Measurements from ENCODE around the gene KSR1. TPM values are rescaled to one million over a fixed set of nuclear protein-coding genes. Genes with fewer than 3 reads are reported as not detected.

Gene KSR1
- total and polyA plus RNA-seq, 2 of the 4 experiments (the other 2 are of a cell fraction), result 12.5 to 21.9 TPM

GRCh38 chr17:27443491-27443890 lies 12.8 kb upstream of the KSR1 start:
- Histone ChIP-seq H3K4me3 (ENCODE audit: insufficient read depth, low read depth, low read length) (no peak overlapping the region), H3K4me2 (ENCODE audit: low read depth, low read length) (no peak overlapping the region), H4K5ac (ENCODE audit: low read depth, low read length) (peak overlapping the region; percentile 31; the same call in 1 of the 2 replicates), H3K9ac (ENCODE audit: low read depth, low read length) (no peak overlapping the region), H4K8ac (ENCODE audit: low read depth in 2 of 2, low read length in 2 of 2) (no peak overlapping the region), H3K36me3 (ENCODE audit: control insufficient read depth, insufficient read depth, low read length) (no peaks in the 10 kb centered on the region), H3K14ac (replicated peaks; ENCODE audit: low read depth, low read length) (no peak overlapping the region), H3K9me1 (ENCODE audit: insufficient read depth, low read length) (peaks cover 16% of the 10 kb centered on the region), H3K27me3 (ENCODE audit: control insufficient read depth, insufficient read depth, low read length) (no peaks in the 10 kb centered on the region), H2BK15ac (ENCODE audit: low read depth, low read length) (peak overlapping the region; percentile 47; the same call in 1 of the 3 replicates), H2AK5ac (ENCODE audit: low read depth, low read length) (peak overlapping the region; percentile 94), H3K79me1 (ENCODE audit: low read depth in 1 of 2, low read length in 2 of 2) (no peaks in the 10 kb centered on the region), H2BK20ac (ENCODE audit: low read depth, low read length) (peak overlapping the region; percentile 67), H4K91ac (ENCODE audit: insufficient read depth, low read depth, low read length) (peak overlapping the region; percentile 41), H3K27ac (ENCODE audit: insufficient read depth, low read length) (no peak overlapping the region), H4K20me1 (ENCODE audit: insufficient read depth, low read length) (peaks cover 4% of the 10 kb centered on the region; the same call in 1 of the 2 replicates), H3K4ac (ENCODE audit: low read depth, low read length) (peak overlapping the region; percentile 67), H2AK9ac (replicated peaks; ENCODE audit: low read depth, low read length, poor library complexity) (no peak overlapping the region), H2BK5ac (ENCODE audit: low read depth, low read length, poor library complexity, severe bottlenecking) (no peak overlapping the region), H3K23ac (ENCODE audit: low read depth, low read length) (no peak overlapping the region), H2AFZ (replicated peaks; ENCODE audit: low read length, poor library complexity) (no peak overlapping the region), H3K18ac (ENCODE audit: low read depth, low read length) (peak overlapping the region; percentile 43; the same call in 1 of the 2 replicates), H3K4me1 (ENCODE audit: control insufficient read depth, insufficient read depth, low read length) (peaks cover 17% of the 10 kb centered on the region), H3K56ac (ENCODE audit: extremely low read depth, insufficient read depth, low read length) (no peak overlapping the region), H2BK120ac (ENCODE audit: low read depth, low read length) (peak overlapping the region; percentile 34; the same call in 1 of the 2 replicates), H3K9me3 (ENCODE audit: control insufficient read depth, insufficient read depth, low read length) (no peaks in the 10 kb centered on the region)
- no TSS peak for BruUV-seq (replicated peaks)
- intact Hi-C loops (cut with micrococcal nuclease), result no loop called here
- dilution Hi-C loops (cut with HindIII; ENCODE audit: low sequenced_read_pairs, unreplicated experiment), result no loop called here
- DNase-seq (no peak), ATAC-seq (ENCODE audit: low read depth) (no peak)
- ChIA-PET POLR2A (ENCODE audit: unreplicated experiment) (no interaction called here), CTCF (interaction anchor here (0.7 kb wide), 1 partner anchor 20 kb away, joined by 3 read pairs; no protein-coding TSS in a partner anchor)
- no peak for TF ChIP-seq CHD1 (IDR thresholded peaks at IDR 0.05; ENCODE audit: low read depth, low read length)
- no peak for TF ChIP-seq BHLHE40 (IDR thresholded peaks at IDR 0.05; ENCODE audit: low read depth, low read length)
- TF ChIP-seq MAFK (IDR thresholded peaks at IDR 0.05; ENCODE audit: low read depth, low read length), result no peak
- TF ChIP-seq RCOR1 (IDR thresholded peaks at IDR 0.05; ENCODE audit: insufficient replicate concordance, low read length), result no peak
- no peak for TF ChIP-seq CEBPB (IDR thresholded peaks at IDR 0.05; ENCODE audit: low read depth, low read length)
- TF ChIP-seq RAD21 (IDR thresholded peaks at IDR 0.05; ENCODE audit: low read length), result no peak
- TF ChIP-seq NFE2L2 (IDR thresholded peaks at IDR 0.05; ENCODE audit: low read depth, low read length), result no peak
- TF ChIP-seq, protein P1, sequence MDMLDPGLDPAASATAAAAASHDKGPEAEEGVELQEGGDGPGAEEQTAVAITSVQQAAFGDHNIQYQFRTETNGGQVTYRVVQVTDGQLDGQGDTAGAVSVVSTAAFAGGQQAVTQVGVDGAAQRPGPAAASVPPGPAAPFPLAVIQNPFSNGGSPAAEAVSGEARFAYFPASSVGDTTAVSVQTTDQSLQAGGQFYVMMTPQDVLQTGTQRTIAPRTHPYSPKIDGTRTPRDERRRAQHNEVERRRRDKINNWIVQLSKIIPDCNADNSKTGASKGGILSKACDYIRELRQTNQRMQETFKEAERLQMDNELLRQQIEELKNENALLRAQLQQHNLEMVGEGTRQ (IDR thresholded peaks at IDR 0.05; ENCODE audit: low read depth, low read length), result no peak
- no peak for TF ChIP-seq MXI1 (IDR thresholded peaks at IDR 0.05; ENCODE audit: borderline replicate concordance, low read depth, low read length)
- TF ChIP-seq POLR2A (IDR thresholded peaks at IDR 0.05; ENCODE audit: low read depth, low read length), result no peak
- no peak for TF ChIP-seq RFX5 (IDR thresholded peaks at IDR 0.05; ENCODE audit: low read depth, low read length)
- TF ChIP-seq SMC3 (IDR thresholded peaks at IDR 0.05; ENCODE audit: low read depth, low read length), result no peak
- TF ChIP-seq CTCF (conservative IDR thresholded peaks at IDR 0.05; ENCODE audit: low read depth, low read length), result no peak
- in situ Hi-C loops (cut with MboI; ENCODE audit: low sequenced_read_pairs), result loop anchor here (10.0 to 25.0 kb wide), 2 partner anchors 79 to 206 kb away; no protein-coding TSS in a partner anchor
- 88% methylated on average over 5 of the region's 6 CpGs; no CpG with 5 or more reads in 1 of the 2 experiments for WGBS, 2 experiments (ENCODE audit: extremely low coverage in 2 of 2, insufficient read length in 1 of 2)
